CD4-positive, alpha-beta T cell treated with Interleukin-4 for 1 hour (primary cell): ENCODE data around the gene MOGAT1.

ENCODE experiments used
- DNase-seq, 2 donors: peaks; one replicate each; pipeline ENCODE4 v3.0.0-alpha.2; 2020 to 2022

The MOGAT1 gene

GRCh38 chr2:222671259-222672067, at the start of gene MOGAT1:
Gene MOGAT1, plus strand, starts transcription at chr2:222671658. Its CDS starts 128 bp downstream, at chr2:222671786.
- no peak for DNase-seq

GRCh38 chr2:222621893-222622292, 49.6 kb upstream of the MOGAT1 start:
- DNase-seq = no peak

- DNase-seq = no peak
These were observed 48.5 kb upstream of the MOGAT1 start for GRCh38 chr2:222622910-222623309.

- no peak for DNase-seq
These were observed 47.6 kb upstream of the MOGAT1 start for GRCh38 chr2:222623756-222624309.

- DNase-seq = no peak
These were observed 43.7 kb upstream of the MOGAT1 start for GRCh38 chr2:222627764-222628163.

GRCh38 chr2:222635295-222635694, 36.2 kb upstream of the MOGAT1 start:
- DNase-seq = no peak

GRCh38 chr2:222637067-222637466, 34.4 kb upstream of the MOGAT1 start:
- DNase-seq = no peak

GRCh38 chr2:222641336-222641735, 30.1 kb upstream of the MOGAT1 start:
- no peak for DNase-seq

- DNase-seq = no peak
These were observed 28.3 kb upstream of the MOGAT1 start for GRCh38 chr2:222643134-222643533.

- no peak for DNase-seq
These were observed 25.4 kb upstream of the MOGAT1 start for GRCh38 chr2:222646008-222646407.

GRCh38 chr2:222649801-222650200, 21.7 kb upstream of the MOGAT1 start:
- DNase-seq = no peak

GRCh38 chr2:222651718-222652418, 19.6 kb upstream of the MOGAT1 start:
- no peak for DNase-seq

- no peak for DNase-seq
These were observed 18.8 kb upstream of the MOGAT1 start for GRCh38 chr2:222652491-222653255.

- no peak for DNase-seq
These were observed 18.2 kb upstream of the MOGAT1 start for GRCh38 chr2:222653280-222653679.

- DNase-seq = peak; percentile 96
These were observed 15.5 kb upstream of the MOGAT1 start, which contains the start of gene FARSB for GRCh38 chr2:222655787-222656525. Gene FARSB, minus strand, starts transcription at chr2:222656092. Its CDS starts 19 bp downstream, at chr2:222656073.

- no peak for DNase-seq
These were observed 14.7 kb upstream of the MOGAT1 start for GRCh38 chr2:222656526-222657446.

- no peak for DNase-seq
These were observed 8.0 kb upstream of the MOGAT1 start for GRCh38 chr2:222663479-222663878.

- no peak for DNase-seq
These were observed 2.8 kb upstream of the MOGAT1 start for GRCh38 chr2:222668494-222669154.

- DNase-seq = no peak
These were observed 2.1 kb upstream of the MOGAT1 start for GRCh38 chr2:222669353-222669752.

- DNase-seq = no peak
These were observed 1.0 kb upstream of the MOGAT1 start for GRCh38 chr2:222670191-222671038.
